Hepatocyte (in vitro differentiated cells): ENCODE measurements around the gene GDPD4.

Experiments used
- CTCF ChIP-seq: fragments of 200-600 bp; sonication (generic); IDR thresholded peaks from 2 replicates; pipeline ENCODE4 v1.5.1; 2016; ENCODE audit warnings: antibody characterized with exemption, mild to moderate bottlenecking; ENCODE audit not compliant: poor library complexity
- EZH2 ChIP-seq: fragments of 200-600 bp; sonication (generic); IDR thresholded peaks from 2 replicates; pipeline ENCODE4 v1.6.1; 2016; ENCODE audit warnings: antibody characterized with exemption, mild to moderate bottlenecking, borderline replicate concordance

DNA sequence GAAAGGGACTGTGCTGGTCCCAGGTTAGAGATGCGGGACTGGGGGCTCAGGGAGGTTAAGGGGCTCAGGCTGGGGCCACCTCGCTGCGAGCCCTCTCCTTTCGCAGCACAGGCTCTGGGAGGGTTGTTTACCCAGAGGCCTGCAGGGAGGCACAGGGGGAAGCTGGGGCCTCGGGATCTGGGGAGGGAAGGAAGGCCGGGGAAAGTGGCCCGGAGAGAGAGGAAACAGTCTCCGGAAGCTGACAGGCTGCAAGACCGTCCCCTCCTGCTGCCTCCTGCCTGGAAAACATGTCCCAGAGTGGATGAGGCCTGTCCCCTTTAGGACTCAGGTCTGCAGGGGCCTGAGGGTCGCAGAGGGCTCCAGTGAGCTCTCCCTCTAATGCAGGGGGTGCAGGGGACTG is 128.0 kb downstream of the GDPD4 start:
- TF ChIP-seq CTCF (no peak), EZH2 (no peak)
